ENCODE results near the gene SART1. TPM values are rescaled to one million over a fixed set of nuclear protein-coding genes. Genes with fewer than 3 reads are reported as not detected.

The SART1 gene
- total RNA-seq, 4 donors from 2014 or later: 49.6 to 73.7 (median 62.3) TPM

- Histone ChIP-seq H3K4me1 (no peaks in the 10 kb centered on the region), H3K36me3 (peaks cover 0 to 9% (median 0%) of the 10 kb centered on the region in 3 donors), H3K4me3 (no peak overlapping the region), H3K27me3 (no peaks in the 10 kb centered on the region), H3K9me3 (no peaks in the 10 kb centered on the region), H3K27ac (no peak overlapping the region)
- no peak for DNase-seq (ENCODE audit: low spot score in 2 of 2)
- no peak for TF ChIP-seq CTCF (IDR thresholded peaks at IDR 0.05)
- no peak for TF ChIP-seq EP300 (IDR thresholded peaks at IDR 0.05)
- no peak for TF ChIP-seq POLR2A (IDR thresholded peaks at IDR 0.05)
- 80 to 81% methylated on average over 9 of the region's 9 CpGs for WGBS, 2 donors
These were observed 25.8 kb downstream of the SART1 start for GRCh38 chr11:65987336-65987735.

GRCh38 chr11:65988791-65989592 is 27.5 kb downstream of the SART1 start:
- no peaks in the 10 kb centered on the region for H3K4me1 ChIP-seq
- H3K27ac ChIP-seq: no peak overlapping the region
- peaks cover 0 to 2% (median 0%) of the 10 kb centered on the region in 3 donors for H3K36me3 ChIP-seq
- WGBS, 2 donors: 24 to 29% methylated on average over 10 of the region's 10 CpGs
- TF ChIP-seq CTCF (IDR thresholded peaks at IDR 0.05) (peak; percentile 88 to 97 (median 94)), POLR2A (IDR thresholded peaks at IDR 0.05) (no peak), EP300 (IDR thresholded peaks at IDR 0.05) (peak in 1 of 2 donors; percentile 63)
- no peaks in the 10 kb centered on the region for H3K9me3 ChIP-seq
- H3K4me3 ChIP-seq: no peak overlapping the region
- no peaks in the 10 kb centered on the region for H3K27me3 ChIP-seq
- peak; percentile 84 to 99 for DNase-seq (ENCODE audit: low spot score in 2 of 2)

- Histone ChIP-seq H3K27ac (no peak overlapping the region), H3K36me3 (peaks cover 0 to 11% (median 0%) of the 10 kb centered on the region in 3 donors), H3K9me3 (no peaks in the 10 kb centered on the region), H3K4me3 (no peak overlapping the region), H3K27me3 (no peaks in the 10 kb centered on the region), H3K4me1 (no peaks in the 10 kb centered on the region)
- TF ChIP-seq POLR2A (IDR thresholded peaks at IDR 0.05) (no peak), CTCF (IDR thresholded peaks at IDR 0.05) (no peak)
- DNase-seq (ENCODE audit: low spot score in 2 of 2): no peak
- WGBS, 2 donors: 80 to 81% methylated on average over 5 of the region's 5 CpGs
These were observed 30.5 kb downstream of the SART1 start for GRCh38 chr11:65992056-65992455.

- no peaks in the 10 kb centered on the region for H3K27me3 ChIP-seq
- peaks cover 0 to 45% (median 13%) of the 10 kb centered on the region in 3 donors for H3K36me3 ChIP-seq
- peaks cover 0 to 16% (median 7%) of the 10 kb centered on the region in 4 donors for H3K4me1 ChIP-seq
- no peak for DNase-seq (ENCODE audit: low spot score in 2 of 2)
- 79 to 98% methylated on average over 2 of the region's 2 CpGs for WGBS, 2 donors
- no peak overlapping the region for H3K27ac ChIP-seq
- H3K4me3 ChIP-seq: no peak overlapping the region
- TF ChIP-seq CTCF (IDR thresholded peaks at IDR 0.05) (no peak), POLR2A (IDR thresholded peaks at IDR 0.05) (no peak), EP300 (IDR thresholded peaks at IDR 0.05) (no peak)
- no peaks in the 10 kb centered on the region for H3K9me3 ChIP-seq
These were observed 35.8 kb downstream of the SART1 start for GRCh38 chr11:65997286-65997685.

- peak in 2 of 5 experiments; percentile 42 to 44 for TF ChIP-seq CTCF (IDR thresholded peaks at IDR 0.05)
- TF ChIP-seq POLR2A (IDR thresholded peaks at IDR 0.05): peak; percentile 16 to 48
- TF ChIP-seq EP300 (IDR thresholded peaks at IDR 0.05): peak in 1 of 2 donors; percentile 98
- Histone ChIP-seq H3K9me3 (no peaks in the 10 kb centered on the region), H3K27me3 (no peaks in the 10 kb centered on the region), H3K36me3 (peaks cover 0 to 53% (median 13%) of the 10 kb centered on the region in 3 donors), H3K4me1 (peaks cover 0 to 29% (median 16%) of the 10 kb centered on the region in 4 donors), H3K27ac (peak within 1 kb of the TSS; percentile 89 to 96 (median 90)), H3K4me3 (peak within 1 kb of the TSS; percentile 68 to 83 (median 75))
- peak; percentile 77 to 92 for DNase-seq (ENCODE audit: low spot score in 2 of 2)
- WGBS, 2 donors: 0% methylated on average over 47 to 55 of the region's 55 CpGs
These were observed 40.6 kb downstream of the SART1 start, which contains the start of the genes BANF1 and EIF1AD for GRCh38 chr11:66001942-66002647. Gene BANF1, plus strand, starts transcription at chr11:66002503. Its CDS starts 748 bp downstream, at chr11:66003251. Gene EIF1AD, minus strand, starts transcription at chr11:66002157. Its CDS starts 1,768 bp downstream, at chr11:66000389.

Measured in tibial nerve (tissue), 4 donors.